NCI-H226 (cell line): ENCODE measurements around the gene RFPL2.

Experiments used
- DNase-seq: peaks from one replicate; pipeline ENCODE4 v3.0.0-alpha.2; 2015

Gene RFPL2

DNA sequence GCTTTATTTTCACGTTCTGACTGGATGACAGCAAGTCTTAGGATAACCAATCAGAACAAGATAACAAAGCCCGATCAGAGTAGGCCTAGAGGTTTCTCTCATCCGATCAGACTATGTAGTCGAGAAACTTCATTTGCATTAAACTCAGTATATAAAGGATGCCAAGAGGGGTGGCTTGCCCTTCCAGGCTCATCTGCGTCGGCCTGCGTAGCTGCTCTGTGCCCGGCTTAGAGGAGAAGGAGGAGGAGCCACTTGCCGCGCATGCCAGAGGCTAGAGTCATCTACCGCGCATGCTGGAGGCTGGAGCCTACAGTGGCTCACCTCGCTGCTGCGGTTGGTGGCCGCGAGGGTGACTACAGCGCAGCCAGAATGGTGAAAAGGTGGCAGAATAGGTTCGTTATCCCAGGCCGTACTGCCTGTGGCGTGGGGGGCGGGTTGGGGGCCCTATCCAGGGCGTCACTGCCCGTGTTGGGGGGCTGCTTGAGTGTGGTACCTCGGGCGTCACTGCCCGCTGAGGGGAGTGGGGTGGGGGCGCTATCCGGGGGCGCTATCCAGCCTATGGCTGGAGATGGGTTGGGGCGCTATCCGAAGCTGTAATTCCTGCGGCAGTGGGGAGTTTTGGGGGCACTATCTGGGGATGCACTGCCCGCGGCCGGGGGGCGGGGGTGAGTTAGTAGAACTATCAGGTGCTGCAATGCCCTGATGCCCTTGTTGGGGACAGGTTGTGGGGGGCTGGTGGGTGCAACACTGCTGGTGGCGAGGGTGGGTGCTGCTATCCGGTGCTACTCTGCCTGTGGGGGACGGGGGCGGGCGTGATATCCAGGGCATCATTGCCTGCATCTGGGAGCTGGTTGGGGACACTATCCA lies at the start of gene RFPL2:
Gene RFPL2, minus strand, starts transcription at position 218 of the 867 bp plus-strand sequence. CDS start 2,622 bp downstream, outside the sequence.
- DNase-seq: no peak

DNA sequence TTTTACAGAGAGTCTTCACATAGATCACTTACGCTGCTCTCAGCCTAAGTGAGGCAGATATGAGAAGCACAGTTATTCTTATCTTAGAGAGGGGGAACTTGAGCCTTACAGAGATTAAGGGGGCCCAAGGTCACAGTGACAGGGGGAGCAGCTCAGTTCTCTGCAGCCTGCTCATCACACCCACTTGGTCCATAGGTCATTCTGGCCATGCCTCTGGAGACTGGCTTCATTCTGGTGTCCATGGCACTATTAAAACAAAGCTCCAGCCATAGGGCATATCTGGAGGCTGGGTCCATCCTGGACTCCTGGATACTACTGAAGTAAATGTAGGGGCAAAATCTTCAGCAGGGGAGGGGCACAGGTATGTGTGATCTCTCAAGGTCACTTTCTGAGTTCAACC lies 44.4 kb upstream of the RFPL2 start:
- no peak for DNase-seq

DNA sequence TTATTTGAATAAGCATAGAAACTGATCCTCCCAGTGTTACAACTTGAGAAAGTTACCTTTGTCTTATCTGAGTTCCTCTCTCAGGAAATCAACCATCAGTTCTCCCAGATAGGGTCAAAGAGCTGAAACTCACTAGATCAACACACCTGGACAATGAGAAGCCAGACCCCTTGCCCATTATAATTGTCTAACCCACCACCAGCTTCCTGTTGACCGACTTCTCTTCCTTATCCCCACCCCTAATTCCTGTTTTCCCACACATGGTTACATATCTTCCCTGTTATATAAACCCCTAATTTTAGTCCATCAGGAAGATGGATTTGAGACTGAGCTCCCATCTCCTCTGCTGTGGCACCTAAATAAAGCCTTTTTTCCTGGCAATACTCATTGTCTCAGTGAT lies 43.4 kb upstream of the RFPL2 start:
- DNase-seq: no peak

DNA sequence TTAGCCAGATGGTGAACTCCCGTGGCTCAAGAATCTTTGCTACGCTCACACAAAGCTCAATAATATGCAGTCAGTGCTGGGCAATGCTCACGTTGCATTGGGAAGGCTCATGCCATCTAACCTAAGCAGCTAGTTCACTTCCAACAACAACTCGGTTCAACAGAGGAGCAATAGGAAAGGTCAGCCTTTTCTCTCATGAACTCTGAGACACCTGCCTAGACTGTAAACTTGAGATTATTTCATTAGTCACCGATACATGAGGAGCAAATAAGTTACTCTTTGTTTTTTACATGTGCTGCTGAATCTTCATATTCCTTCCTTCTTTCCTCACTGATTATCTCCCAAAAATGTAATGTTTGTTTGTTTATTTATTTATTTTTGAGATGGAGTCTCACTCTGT lies 41.3 kb upstream of the RFPL2 start:
- DNase-seq: no peak

DNA sequence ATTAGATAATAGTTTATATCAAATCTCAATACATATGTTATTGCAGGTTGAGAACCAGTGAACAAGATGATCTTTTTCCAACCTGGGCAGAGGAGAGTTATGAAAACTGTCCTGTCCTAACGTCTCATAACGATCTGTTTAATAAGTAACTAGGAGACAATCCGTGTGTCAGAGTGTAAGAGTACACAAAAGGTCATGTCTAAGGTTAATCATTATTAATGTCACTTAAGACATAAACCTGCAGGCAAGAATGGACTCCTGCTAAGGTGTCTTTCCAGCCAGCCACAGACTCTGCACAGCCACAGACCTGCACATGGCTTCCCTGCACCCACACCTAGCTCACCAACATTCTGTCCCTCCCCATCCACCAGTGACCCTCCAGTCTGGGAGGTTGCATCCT lies 40.2 kb upstream of the RFPL2 start:
- DNase-seq: no peak

DNA sequence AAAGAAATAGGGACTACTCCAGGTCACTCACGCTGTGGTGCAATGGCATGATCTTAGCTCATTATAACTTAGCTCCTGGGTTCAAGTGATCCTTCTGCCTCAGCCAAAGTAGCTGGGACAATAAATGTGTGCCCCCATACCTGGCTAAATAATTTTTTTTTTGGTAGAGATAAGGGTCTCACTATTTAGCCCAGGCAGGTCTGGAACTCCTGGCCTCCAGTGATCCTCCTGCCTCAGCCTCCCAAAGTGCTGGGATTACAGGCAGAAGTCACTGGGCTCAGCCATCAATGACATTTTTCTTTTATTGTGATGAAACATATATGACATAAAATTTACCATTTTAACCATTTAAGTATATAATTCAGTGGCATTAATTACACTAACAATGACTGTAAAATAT lies 39.7 kb upstream of the RFPL2 start:
- no peak for DNase-seq

DNA sequence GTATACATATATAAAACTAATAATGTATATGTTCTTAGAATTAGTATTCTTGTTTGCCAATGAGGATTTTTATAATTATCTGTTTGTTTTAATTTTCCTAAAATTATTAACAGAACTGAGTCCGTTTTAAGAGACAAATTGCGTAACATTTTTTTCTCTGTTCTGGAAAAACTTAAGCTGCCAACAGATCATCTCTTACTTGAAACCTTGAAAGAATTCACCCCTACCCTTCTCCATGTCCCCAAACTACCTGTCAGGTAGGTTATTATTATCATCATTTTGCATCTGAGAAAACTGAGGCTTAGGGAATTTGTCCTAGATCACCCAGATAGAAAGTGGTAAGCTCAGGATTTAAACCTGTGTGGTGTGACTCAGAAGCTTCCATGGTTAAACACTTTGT lies 35.6 kb upstream of the RFPL2 start:
- no peak for DNase-seq

DNA sequence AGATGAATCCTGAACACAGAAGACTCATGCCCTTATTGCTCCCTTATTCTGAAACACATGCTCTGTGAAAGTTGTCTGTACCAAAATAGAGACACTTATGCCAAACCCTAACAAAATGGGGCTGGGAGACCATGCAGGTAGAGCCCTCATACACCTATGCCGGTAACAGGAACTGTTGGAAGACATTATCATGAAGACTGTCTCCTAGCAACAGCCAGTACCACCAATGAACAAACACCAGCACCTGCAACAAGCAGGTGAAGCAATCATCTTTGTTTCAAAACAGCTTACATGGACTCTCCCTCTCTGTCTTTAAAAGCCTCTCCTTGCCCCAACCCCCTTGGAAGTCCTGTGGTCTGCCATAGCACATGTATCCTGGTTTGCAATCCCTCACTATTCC lies 33.0 kb upstream of the RFPL2 start:
- no peak for DNase-seq

DNA sequence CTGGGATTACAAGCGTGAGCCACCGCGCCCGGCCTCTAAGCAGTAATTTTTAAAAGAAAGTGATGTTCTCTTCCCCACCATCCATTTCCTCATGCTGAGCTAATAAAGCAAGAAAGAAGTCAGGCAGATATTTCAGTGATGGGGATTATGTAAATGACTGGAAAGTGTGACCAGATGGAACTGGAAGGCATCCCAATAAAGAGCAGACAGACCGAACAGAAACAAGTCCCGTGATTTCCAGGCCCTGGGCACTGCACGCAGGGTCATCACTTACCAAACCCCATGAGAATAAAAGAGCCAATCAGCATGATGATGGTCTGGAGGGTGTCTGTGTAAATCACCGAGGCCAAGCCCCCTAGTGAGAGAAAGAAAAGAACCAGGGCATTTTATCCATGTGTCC lies 32.1 kb upstream of the RFPL2 start:
- no peak for DNase-seq

DNA sequence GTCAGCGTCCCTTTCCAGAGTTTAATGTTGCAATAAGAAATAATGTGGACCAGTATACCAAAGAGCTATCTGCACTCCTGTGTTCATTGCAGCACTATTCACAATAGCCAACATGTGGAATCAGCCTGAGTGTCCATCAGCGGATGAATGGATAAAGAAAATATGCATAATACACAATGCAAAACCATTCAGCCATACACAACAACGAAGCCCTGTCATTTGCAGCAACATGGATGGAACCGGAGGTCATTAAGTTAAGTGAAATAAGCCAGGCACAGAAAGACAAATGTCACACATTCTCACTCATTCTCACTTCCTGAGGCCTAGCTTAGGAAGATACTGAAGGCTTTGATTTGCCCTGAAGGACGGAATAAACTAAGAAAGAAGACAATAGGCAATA lies 28.2 kb upstream of the RFPL2 start:
- DNase-seq: no peak

DNA sequence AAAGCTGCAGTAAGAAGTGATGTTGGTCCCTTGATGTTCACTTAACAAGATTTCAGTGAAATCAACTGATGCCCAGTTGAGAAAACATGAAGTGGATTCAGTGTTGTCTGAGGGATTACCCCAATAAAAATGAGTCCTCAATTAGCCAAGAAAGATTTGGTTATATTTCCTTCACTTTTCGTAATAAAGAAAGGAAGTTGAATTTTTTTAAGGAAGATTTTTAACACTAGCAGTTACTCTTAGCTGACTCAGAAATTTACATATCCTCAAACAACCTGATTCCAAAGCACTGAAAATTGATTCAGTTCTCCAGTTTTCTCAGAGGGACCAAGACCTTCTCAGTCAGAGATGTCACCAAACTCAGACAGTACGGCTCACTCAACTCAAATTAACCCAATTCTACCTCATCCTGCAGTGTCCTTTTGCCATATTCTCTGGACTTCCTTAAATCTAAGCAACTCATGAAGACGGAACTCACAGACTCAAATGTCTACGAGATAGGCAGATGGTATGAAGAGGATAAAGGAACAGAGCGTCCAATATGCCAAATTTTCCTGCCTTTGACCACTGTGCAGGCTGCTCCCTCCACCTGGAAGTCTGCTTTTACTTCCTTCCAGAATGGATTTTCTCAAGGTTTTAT lies 27.4 kb upstream of the RFPL2 start:
- no peak for DNase-seq

DNA sequence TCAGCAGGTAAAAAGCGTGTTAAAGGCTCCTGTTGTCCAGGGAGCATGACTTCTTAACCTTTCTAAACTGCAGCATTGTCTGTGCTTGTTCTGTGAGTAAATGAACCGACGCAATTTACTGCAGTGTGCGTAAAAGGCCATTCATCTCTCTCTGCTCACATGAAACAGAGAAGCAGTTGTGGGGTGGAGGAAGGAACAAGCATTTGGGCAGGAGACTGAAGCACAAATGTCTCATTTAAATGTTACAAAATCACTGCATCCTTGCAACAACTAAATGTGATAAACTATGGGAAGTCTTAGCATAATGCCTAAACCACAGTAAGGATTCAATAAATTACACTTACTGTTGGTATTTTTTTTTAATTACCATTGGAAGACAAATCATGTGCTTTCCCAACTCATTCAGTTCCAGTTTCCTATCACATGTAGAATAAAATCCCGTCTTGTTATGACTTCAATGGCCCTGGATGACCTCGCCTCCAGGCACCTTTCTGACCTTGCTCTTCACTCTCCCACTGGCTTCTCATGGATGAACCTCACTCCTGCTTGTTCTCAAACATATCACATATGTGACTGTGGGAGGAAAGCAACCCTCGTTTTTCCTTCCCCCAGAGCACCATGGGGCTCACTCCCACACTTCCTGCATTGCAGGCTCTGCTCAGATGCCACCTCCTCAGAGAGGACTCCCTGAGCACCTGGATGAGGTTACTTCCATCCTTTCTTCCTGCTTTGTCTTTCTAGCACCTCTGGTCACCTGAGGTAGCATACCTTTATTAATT lies 21.6 kb upstream of the RFPL2 start:
- DNase-seq: no peak

DNA sequence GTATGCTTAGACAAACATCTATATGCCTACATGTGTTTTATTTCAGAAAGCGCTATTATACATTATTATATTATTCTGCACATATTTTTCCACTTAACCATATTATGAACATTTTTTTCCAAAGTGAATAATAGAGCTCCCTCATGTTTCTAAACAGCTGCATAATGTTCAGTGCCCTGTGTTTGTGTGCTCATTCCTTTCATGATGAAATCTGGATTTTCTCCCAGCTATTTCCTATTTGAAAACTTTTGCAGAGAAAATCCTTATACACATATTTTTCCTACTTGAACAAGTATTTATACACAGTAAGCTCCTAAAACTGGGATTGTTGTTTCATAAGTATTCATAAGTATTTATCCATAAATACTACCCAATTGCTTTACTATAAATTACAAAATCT lies 18.1 kb upstream of the RFPL2 start:
- DNase-seq: no peak

DNA sequence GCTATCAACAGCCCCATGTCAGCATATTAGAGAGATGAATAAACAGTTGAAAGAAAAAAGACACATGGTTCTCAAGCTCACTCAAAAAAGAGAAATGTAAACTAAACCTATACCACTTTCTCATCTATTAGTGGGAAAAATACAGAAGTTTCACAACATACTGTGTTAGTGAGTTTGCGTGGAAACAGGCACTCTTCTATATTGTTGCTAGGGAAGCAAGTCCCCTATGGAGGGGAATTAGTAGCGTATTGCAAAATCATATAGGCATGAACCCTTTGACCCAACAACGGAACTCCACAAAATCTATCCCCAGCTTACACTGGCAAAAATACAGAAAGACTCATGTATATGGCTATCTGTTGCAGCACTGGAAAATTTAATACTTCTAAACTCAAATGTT lies 14.2 kb upstream of the RFPL2 start:
- DNase-seq: no peak

DNA sequence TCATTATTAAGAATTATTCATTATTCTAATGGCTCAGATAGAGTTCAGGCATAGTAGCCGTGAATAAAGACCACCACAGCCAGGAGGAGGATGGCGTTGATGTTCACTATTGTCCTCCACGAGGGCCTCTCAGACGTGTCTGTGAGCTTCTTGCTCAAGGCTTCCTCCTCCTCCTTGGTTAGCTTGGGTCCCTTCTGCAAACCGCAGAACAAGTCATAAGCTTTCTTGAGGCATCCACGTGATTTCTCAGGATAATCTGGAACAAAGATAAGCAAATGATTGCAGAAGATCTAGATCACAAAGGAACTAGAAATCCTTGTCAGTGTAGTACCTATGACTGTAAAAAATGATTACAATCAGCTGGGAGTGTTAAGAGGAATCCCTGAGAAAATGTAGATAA lies 13.6 kb upstream of the RFPL2 start:
- DNase-seq: no peak

DNA sequence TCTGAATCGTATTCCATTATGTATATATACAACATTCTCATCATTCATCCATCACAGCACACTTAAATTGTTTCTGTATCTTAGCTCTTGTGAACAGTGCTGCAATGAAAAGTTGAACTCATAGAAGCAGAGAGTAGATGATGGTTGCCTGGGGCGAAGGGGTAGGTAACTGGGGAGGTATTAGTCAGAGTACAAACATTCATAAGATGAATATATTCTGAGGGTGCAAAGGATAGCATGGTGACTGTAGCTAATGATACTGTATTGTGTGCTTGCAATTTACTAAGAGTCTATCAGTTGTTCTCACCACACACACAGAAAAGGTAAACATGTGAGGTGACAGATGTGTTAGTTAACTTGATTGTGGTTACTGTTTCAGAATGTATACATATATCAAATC lies 12.6 kb upstream of the RFPL2 start:
- no peak for DNase-seq

DNA sequence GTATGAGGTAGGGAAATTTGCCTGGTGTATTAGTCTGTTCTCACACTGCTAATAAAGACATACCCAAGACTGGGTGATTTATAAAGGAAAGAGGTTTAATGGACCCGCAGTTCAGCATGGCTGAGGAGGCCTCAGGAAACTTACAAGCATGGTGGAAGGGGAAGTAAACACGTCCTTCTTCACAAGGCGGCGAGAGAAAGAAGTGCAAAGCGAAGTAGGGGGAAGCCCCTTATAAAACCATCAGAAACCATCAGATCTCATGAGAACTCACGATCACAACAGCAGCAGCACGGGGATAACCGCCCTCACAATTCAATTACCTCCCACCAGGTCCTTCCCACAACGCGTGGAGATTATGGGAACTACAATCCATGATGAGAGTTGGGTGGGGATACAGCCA lies 12.0 kb upstream of the RFPL2 start:
- DNase-seq: no peak

DNA sequence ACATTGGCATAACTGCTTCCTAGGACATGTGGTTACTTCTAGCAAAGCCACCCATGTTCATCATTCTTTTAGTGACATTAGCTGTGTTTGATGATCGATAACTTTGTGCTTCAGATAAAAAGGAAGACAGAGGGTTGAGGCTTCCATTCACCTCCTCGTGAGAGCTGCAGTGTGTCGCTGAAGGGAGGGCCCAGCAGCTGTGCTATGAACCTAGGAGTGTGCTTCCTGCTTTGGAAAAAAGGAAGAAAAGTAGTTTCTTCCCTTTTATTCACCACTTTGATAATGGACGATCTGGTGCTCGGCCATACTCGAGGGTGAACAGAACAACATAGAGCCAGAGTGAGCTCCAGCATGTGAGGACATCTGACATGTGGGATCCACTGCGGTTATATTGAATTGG lies 6.1 kb upstream of the RFPL2 start:
- no peak for DNase-seq

DNA sequence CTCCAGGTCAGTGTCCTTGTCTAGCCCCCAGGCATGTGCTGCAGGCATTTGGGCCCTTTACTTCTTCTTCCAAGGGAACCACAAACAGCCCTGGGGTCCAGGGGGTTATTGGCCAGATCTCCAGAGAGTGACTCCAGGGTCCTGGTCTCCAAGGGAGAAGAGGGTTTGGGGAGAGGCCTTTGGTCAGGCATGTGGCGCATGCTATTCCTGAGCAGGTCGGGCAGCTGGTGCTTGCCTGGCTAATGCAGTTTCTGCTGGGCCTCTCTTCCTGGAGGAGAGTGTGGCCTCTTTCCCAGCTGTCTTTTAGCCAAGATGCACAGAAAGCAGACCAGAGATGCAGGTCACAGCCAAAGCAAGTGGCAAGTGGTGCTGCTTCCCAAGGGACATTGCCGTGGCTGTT lies 3.8 kb upstream of the RFPL2 start:
- DNase-seq: no peak

DNA sequence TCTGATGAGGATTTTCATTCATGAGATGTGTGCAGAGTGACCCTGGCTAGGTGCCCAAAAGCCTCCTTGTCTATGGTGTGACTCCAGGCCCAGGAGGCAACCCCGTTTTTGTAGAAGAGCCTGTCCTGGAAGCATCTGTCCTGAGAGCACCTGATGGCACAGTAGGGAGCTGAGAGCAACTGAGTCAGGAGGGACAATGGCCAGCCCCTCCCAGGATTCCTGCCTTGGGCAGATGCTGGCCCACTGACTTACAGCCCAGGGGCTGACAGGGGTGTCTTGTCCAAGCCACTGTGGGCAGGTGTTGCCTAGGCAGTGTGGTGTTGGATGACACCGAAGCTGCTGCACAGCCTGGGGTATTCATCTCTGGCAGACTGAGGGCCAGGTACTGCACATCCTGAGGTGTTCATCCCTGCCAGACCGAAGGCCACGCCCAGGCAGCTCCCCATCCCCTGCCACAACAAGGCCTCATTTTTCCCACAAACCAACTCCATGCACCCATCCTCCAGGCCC lies 3.2 kb upstream of the RFPL2 start:
- no peak for DNase-seq

DNA sequence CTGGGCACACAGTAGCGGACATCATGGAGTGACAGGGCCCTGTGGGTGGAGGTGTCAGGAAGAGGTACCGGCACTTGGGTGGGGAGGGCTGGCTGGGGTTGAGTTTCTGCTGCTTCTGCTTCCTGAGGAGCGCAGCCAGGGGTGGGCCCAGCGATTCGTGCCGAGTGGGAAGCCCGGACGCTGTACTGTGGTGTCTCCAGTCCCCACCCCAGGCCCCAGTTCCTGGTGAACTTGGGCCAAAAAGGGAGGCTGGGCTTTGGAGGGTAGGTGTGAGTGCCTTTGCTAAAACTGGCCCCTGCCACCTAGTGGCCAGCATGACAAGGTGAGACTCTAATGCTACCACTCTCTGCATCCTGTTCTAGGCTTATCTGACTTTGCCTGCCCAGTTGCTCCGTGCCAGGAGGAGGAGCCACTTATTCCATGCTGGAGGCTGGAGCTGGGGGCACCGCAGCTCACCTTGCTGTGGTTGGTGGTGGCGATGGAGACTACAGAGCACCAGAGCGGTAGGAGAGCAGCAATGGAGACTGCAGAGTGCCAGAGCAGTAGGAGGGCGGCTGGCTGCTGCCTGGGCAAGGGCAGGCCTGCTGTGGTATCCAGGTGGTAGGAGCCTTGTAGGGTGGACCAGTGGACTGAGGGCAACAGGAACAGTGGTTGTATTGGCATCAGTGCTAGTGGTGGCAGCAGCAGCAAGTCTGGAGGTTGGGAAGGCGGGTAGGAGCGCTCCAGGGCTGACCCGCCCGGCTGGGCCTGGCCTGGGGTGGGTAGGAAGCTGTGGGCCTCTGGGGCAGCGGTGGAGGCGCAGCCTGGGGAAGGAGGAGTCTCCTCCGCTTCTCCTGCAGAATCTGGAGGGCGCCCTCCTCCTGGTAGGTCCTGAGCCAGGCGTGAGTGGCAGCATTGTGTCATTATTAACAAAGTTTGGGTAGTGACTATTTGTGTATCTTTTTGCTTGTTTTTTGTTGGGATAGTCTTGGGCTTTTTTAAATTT lies 2.2 kb upstream of the RFPL2 start:
- DNase-seq: no peak

DNA sequence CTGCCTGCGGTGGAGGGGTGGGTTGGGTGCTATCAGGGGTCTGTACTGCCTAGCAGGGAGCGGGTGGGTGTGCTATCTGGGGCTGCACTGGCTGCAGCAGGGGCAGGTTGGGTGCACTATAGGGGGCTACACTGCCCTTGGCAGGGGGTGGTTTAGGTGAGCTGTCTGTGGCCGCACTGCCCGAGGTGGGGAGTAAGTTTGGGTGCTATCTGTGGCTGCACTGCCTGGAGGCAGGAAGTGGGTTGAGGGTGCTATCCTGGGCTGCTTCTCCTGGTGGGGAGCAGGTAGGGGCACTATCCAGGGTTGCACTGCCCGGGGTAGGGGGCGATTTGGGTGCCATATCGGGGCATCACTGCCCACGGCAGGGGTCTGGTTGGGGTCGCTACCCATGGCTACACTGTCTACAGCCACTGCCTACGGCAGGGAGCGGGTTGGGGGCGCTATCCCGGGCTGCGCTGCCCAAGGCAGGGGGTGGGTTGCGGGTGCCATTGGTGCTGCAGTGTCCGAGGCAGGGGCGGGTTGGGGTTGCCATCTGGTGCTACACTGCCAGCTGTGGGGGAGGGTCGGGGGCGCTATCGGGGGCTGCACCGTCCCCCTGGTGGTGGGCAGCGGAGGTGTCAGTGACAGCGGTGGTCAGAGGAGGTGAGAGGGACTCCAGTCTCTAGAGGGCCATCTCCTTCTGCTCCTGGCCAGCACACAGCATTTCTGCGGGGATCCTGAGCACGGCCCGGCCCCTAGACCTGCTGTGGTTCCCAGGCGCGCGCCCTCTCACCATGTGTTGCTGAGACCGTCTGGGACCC lies 1.3 kb upstream of the RFPL2 start:
- no peak for DNase-seq
